Measurements from ENCODE around the gene PDSS2. TPM values are rescaled to one million over a fixed set of nuclear protein-coding genes. Genes with fewer than 3 reads are reported as not detected.
A peak's percentile ranks its signal among the peaks of the same experiment; 100 is the strongest.

The PDSS2 gene
- total RNA-seq, 4 donors from 2014 or later, result 6.5 to 9.6 (median 8.8) TPM

DNA sequence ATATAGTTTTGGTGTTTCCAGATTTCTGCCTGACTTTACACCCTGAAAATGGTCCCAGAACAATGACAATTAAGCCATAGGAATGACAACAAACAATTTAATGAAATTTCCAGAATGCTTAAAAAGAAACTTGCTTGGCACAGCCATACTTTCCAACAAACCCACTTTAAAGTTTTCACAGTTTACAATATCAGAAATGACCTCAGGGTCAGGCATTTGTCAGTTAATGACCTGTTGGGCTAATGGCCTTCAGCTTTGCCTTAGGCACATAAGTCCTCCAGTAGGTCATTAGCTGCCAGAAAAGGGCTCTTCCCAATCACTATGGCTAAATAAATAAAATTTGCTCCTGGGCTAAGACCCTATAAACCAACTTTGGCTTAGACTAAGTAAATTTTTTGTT, 199.4 kb downstream of the PDSS2 start:
- ATAC-seq (ENCODE audit: low FRiP score) (no peak), DNase-seq (ENCODE audit: low spot score) (no peak)
- TF ChIP-seq, protein P1, sequence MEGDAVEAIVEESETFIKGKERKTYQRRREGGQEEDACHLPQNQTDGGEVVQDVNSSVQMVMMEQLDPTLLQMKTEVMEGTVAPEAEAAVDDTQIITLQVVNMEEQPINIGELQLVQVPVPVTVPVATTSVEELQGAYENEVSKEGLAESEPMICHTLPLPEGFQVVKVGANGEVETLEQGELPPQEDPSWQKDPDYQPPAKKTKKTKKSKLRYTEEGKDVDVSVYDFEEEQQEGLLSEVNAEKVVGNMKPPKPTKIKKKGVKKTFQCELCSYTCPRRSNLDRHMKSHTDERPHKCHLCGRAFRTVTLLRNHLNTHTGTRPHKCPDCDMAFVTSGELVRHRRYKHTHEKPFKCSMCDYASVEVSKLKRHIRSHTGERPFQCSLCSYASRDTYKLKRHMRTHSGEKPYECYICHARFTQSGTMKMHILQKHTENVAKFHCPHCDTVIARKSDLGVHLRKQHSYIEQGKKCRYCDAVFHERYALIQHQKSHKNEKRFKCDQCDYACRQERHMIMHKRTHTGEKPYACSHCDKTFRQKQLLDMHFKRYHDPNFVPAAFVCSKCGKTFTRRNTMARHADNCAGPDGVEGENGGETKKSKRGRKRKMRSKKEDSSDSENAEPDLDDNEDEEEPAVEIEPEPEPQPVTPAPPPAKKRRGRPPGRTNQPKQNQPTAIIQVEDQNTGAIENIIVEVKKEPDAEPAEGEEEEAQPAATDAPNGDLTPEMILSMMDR (IDR thresholded peaks at IDR 0.05), result no peak

DNA sequence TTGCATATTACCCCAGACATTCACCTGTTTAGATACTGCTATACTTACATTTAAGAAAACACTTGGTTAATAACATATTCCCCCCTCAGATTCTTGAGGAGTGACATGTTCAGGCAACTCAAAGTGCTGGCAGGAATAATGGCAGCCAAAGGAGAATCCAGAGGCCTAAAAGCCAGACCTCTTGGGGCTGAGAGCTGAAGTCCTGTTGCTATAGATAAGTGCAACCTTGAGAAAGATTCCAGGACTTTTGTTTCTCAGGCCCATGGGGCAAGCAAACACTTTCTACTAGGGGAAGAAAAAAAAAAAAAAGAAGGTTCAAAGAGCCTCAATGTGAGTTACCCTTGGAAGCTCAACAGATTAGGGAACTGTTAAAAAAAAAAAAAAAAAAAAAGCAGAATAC, 211.2 kb downstream of the PDSS2 start:
- ATAC-seq (ENCODE audit: low FRiP score), result no peak
- DNase-seq (ENCODE audit: low spot score), result no peak
- TF ChIP-seq, protein P1 (IDR thresholded peaks at IDR 0.05), result no peak

- ATAC-seq (ENCODE audit: low FRiP score), result peak; percentile 73
- TF ChIP-seq, protein P1 (IDR thresholded peaks at IDR 0.05), result no peak
- no peak for DNase-seq (ENCODE audit: low spot score)
These were observed 212.3 kb downstream of the PDSS2 start for GRCh38 chr6:107246972-107247615.

DNA sequence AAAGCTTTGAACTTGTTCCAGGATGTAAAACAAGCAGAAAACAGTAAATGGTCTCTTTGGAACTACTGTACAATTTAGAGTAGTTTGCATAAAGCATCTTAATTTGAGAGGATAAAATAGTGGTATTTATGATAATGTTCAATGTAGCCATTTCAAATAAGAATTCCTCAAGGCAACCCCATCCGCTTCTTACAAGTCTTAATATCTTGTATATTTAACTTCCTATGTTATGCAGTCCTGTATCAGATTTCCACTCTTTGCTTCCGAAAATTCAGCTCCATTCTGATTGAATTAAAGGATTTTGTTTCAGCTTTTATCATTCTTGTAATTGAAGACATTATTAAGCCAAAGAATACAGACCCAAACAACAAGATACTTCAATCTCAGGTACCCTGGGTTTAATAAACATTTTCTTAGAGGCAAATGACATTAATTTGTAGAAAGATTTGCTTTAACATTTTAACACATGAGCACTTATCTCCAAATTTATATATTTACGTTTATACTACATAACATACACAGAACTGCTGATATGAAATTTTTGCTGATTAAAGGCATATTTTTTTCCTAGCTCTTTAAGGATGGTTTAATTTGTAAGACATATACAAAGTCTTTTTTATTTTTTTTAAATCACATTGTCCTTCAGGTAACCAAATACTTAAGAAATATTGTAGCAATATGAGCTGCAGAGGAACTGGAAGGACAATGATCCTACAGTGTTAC, 213.0 kb downstream of the PDSS2 start:
- ATAC-seq (ENCODE audit: low FRiP score) (no peak), DNase-seq (ENCODE audit: low spot score) (no peak)
- TF ChIP-seq, protein P1 (IDR thresholded peaks at IDR 0.05), result no peak

- ATAC-seq (ENCODE audit: low FRiP score), result no peak
- TF ChIP-seq, protein P1 (IDR thresholded peaks at IDR 0.05), result no peak
These were observed 214.5 kb downstream of the PDSS2 start for GRCh38 chr6:107244742-107245480.

GRCh38 chr6:107244082-107244741, 215.2 kb downstream of the PDSS2 start:
- DNase-seq (ENCODE audit: low spot score) (no peak), ATAC-seq (ENCODE audit: low FRiP score) (no peak)
- TF ChIP-seq, protein P1 (IDR thresholded peaks at IDR 0.05), result no peak

More at GRCh38 chr6:107244742-107245480, 214.5 kb downstream of the PDSS2 start:
- DNase-seq (ENCODE audit: low spot score), result no peak
